WTC11 (cell line): ENCODE measurements around the gene ATP6V1G1. TPM values are rescaled to one million over a fixed set of nuclear protein-coding genes. Genes with fewer than 3 reads are reported as not detected.

ENCODE experiments used
- ATAC-seq: fragments of 200-7000 bp; cut with Tn5 transposase; 2 replicates; pipeline ENCODE4 v1.10.0; 2021; ENCODE audit warnings: mild to moderate bottlenecking, moderate library complexity
- CTCF ChIA-PET: fragments of 300-600 bp; sonication (Branson Sonifier 250); formaldehyde crosslinking; loops from one replicate; lab custom pipeline; 2021; ENCODE audit warnings: antibody characterized with exemption; lab: Charles Lee
- POLR2A ChIA-PET: fragments of 350-600 bp; sonication (Branson Sonifier 250); formaldehyde crosslinking; loops from one replicate; lab custom pipeline; 2021; ENCODE audit warnings: antibody characterized with exemption; lab: Charles Lee
- DNase-seq: peaks from one replicate; pipeline ENCODE4 v3.0.0; 2021; ENCODE audit warnings: low spot score
- H3K27ac Mint-ChIP-seq: 2 replicates; pipeline ENCODE4 v1.8.0; 2021; ENCODE audit warnings: mixed read lengths
- H3K27me3 Mint-ChIP-seq: 2 replicates; pipeline ENCODE4 v1.8.0; 2021; ENCODE audit warnings: low read depth, mild to moderate bottlenecking, moderate library complexity, mixed read lengths
- H3K36me3 Mint-ChIP-seq: 2 replicates; pipeline ENCODE4 v1.8.0; 2021; ENCODE audit warnings: mixed read lengths
- H3K4me1 Mint-ChIP-seq: 2 replicates; pipeline ENCODE4 v1.8.0; 2022; ENCODE audit warnings: mixed read lengths
- H3K4me3 Mint-ChIP-seq: 2 replicates; pipeline ENCODE4 v1.8.0; 2021; ENCODE audit warnings: mild to moderate bottlenecking, moderate library complexity, mixed read lengths
- H3K9me3 Mint-ChIP-seq: 2 replicates; pipeline ENCODE4 v1.8.0; 2021; ENCODE audit warnings: mixed read lengths
- ATF1 ChIP-seq: sonication (generic); formaldehyde crosslinking; IDR thresholded peaks from 2 replicates; pipeline ENCODE4 v1.8.1; 2023; ENCODE audit warnings: mild to moderate bottlenecking, moderate library complexity, missing genetic modification reagents
- FOXK1 ChIP-seq: sonication (generic); formaldehyde crosslinking; IDR thresholded peaks from 2 replicates; pipeline ENCODE4 v1.8.0; 2022; ENCODE audit warnings: mild to moderate bottlenecking, moderate library complexity, missing genetic modification reagents
- GABPB1 ChIP-seq: sonication (generic); formaldehyde crosslinking; IDR thresholded peaks from 2 replicates; pipeline ENCODE4 v1.8.1; 2023; ENCODE audit warnings: mild to moderate bottlenecking, missing genetic modification reagents
- KAT7 ChIP-seq: sonication (generic); formaldehyde crosslinking; IDR thresholded peaks from 2 replicates; pipeline ENCODE4 v1.8.1; 2023; ENCODE audit warnings: missing genetic modification reagents, mild to moderate bottlenecking, borderline replicate concordance
- MLX ChIP-seq: sonication (generic); formaldehyde crosslinking; IDR thresholded peaks from 2 replicates; pipeline ENCODE4 v1.8.1; 2023; ENCODE audit warnings: mild to moderate bottlenecking, missing genetic modification reagents, moderate library complexity
- MYBL2 ChIP-seq: sonication (generic); formaldehyde crosslinking; IDR thresholded peaks from 2 replicates; pipeline ENCODE4 v1.8.1; 2023; ENCODE audit warnings: mild to moderate bottlenecking, moderate library complexity, missing genetic modification reagents
- NFE2L1 ChIP-seq: sonication (generic); formaldehyde crosslinking; IDR thresholded peaks from 2 replicates; pipeline ENCODE4 v1.8.1; 2023; ENCODE audit warnings: missing genetic modification reagents
- RORB ChIP-seq: fragments of 250-450 bp; sonication (Bioruptor Pico); IDR thresholded peaks from 2 replicates; pipeline ENCODE4 v1.9.0; 2021; ENCODE audit warnings: mild to moderate bottlenecking
- SMAD4 ChIP-seq: sonication (generic); formaldehyde crosslinking; IDR thresholded peaks from 2 replicates; pipeline ENCODE4 v1.8.0; 2022; ENCODE audit warnings: mild to moderate bottlenecking, missing genetic modification reagents
- ZBTB21 ChIP-seq: sonication (generic); formaldehyde crosslinking; IDR thresholded peaks from 2 replicates; pipeline ENCODE4 v1.8.1; 2023; ENCODE audit warnings: mild to moderate bottlenecking, missing genetic modification reagents, borderline replicate concordance
- ZNF138 ChIP-seq: sonication (generic); formaldehyde crosslinking; conservative IDR thresholded peaks from 2 replicates; pipeline ENCODE4 v1.8.1; 2022; ENCODE audit warnings: mild to moderate bottlenecking, moderate library complexity, missing genetic modification reagents
- ZNF416 ChIP-seq: fragments of 250-450 bp; sonication (Bioruptor Pico); IDR thresholded peaks from 2 replicates; pipeline ENCODE4 v1.9.0; 2021; ENCODE audit warnings: mild to moderate bottlenecking, inconsistent platforms
- ZNF425 ChIP-seq: fragments of 250-450 bp; sonication (Bioruptor Pico); conservative IDR thresholded peaks from 2 replicates; pipeline ENCODE4 v1.9.0; 2021; ENCODE audit warnings: mild to moderate bottlenecking
- total RNA-seq: library from RNA; stranded (reverse); gene quantifications from 3 replicates; pipeline ENCODE4 v1.2.3, GENCODE V29; 2021
- TF ChIP-seq, protein P1 (sequence below): fragments of 250-450 bp; sonication (Bioruptor Pico); IDR thresholded peaks from 2 replicates; pipeline ENCODE4 v1.9.0; 2021; ENCODE audit warnings: mild to moderate bottlenecking, borderline replicate concordance
- TF ChIP-seq, protein P2 (sequence below): fragments of 250-450 bp; sonication (Bioruptor Pico); IDR thresholded peaks from 2 replicates; pipeline ENCODE4 v1.9.0; 2021; ENCODE audit warnings: moderate library complexity, mild to moderate bottlenecking, inconsistent platforms, borderline replicate concordance
- TF ChIP-seq, protein P3 (sequence below): sonication (generic); formaldehyde crosslinking; IDR thresholded peaks from 2 replicates; pipeline ENCODE4 v1.8.0; 2023; ENCODE audit warnings: missing genetic modification reagents
- TF ChIP-seq, protein P4 (sequence below): fragments of 250-450 bp; sonication (Bioruptor Pico); IDR thresholded peaks from 2 replicates; pipeline ENCODE4 v2.1.2; 2022; ENCODE audit warnings: mild to moderate bottlenecking, moderate library complexity
- TF ChIP-seq, protein P5 (sequence below): sonication (generic); formaldehyde crosslinking; IDR thresholded peaks from 2 replicates; pipeline ENCODE4 v1.8.0; 2022; ENCODE audit warnings: mild to moderate bottlenecking, missing genetic modification reagents
- TF ChIP-seq, protein P6 (sequence below): sonication (generic); formaldehyde crosslinking; IDR thresholded peaks from 2 replicates; pipeline ENCODE4 v1.8.0; 2022; ENCODE audit warnings: mild to moderate bottlenecking, missing genetic modification reagents

Gene ATP6V1G1
- total RNA-seq, 1 experiment from 2014 or later, result 108 TPM

- no peaks in the 10 kb centered on the region for H3K4me1 Mint-ChIP-seq
- TF ChIP-seq, protein P1, sequence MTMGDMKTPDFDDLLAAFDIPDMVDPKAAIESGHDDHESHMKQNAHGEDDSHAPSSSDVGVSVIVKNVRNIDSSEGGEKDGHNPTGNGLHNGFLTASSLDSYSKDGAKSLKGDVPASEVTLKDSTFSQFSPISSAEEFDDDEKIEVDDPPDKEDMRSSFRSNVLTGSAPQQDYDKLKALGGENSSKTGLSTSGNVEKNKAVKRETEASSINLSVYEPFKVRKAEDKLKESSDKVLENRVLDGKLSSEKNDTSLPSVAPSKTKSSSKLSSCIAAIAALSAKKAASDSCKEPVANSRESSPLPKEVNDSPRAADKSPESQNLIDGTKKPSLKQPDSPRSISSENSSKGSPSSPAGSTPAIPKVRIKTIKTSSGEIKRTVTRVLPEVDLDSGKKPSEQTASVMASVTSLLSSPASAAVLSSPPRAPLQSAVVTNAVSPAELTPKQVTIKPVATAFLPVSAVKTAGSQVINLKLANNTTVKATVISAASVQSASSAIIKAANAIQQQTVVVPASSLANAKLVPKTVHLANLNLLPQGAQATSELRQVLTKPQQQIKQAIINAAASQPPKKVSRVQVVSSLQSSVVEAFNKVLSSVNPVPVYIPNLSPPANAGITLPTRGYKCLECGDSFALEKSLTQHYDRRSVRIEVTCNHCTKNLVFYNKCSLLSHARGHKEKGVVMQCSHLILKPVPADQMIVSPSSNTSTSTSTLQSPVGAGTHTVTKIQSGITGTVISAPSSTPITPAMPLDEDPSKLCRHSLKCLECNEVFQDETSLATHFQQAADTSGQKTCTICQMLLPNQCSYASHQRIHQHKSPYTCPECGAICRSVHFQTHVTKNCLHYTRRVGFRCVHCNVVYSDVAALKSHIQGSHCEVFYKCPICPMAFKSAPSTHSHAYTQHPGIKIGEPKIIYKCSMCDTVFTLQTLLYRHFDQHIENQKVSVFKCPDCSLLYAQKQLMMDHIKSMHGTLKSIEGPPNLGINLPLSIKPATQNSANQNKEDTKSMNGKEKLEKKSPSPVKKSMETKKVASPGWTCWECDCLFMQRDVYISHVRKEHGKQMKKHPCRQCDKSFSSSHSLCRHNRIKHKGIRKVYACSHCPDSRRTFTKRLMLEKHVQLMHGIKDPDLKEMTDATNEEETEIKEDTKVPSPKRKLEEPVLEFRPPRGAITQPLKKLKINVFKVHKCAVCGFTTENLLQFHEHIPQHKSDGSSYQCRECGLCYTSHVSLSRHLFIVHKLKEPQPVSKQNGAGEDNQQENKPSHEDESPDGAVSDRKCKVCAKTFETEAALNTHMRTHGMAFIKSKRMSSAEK (CRISPR knock-in tag), result no peak
- TF ChIP-seq MYBL2 (CRISPR knock-in tag) (no peak), NFE2L1 (CRISPR knock-in tag) (no peak), ZNF138 (CRISPR knock-in tag) (no peak), MLX (CRISPR knock-in tag) (no peak)
- TF ChIP-seq, all 79 proteins: peak for 0
- 0 out of 2 replicates have a peak overlapping the region, but pooled peaks have one; percentile 38 for H3K27ac Mint-ChIP-seq
- H3K27me3 Mint-ChIP-seq, result no peaks in the 10 kb centered on the region
- DNase-seq, result no peak
- ChIA-PET POLR2A (no interaction called here), CTCF (interaction anchor here (1.2 kb wide), 1 partner anchor 81 kb away, joined by 3 read pairs; no protein-coding TSS in a partner anchor)
- H3K9me3 Mint-ChIP-seq, result no peaks in the 10 kb centered on the region
- peaks cover 12% of the 10 kb centered on the region for H3K36me3 Mint-ChIP-seq
- H3K4me3 Mint-ChIP-seq, result no peak overlapping the region
- ATAC-seq, result no peak
Observed at GRCh38 chr9:114619191-114619761, 31.7 kb downstream of the ATP6V1G1 start.

GRCh38 chr9:114621561-114621960, 34.0 kb downstream of the ATP6V1G1 start:
- ATAC-seq (no peak), DNase-seq (no peak)
- CTCF ChIA-PET, result interaction anchor here (2.0 kb wide), 1 partner anchor 32 kb away, joined by 6 read pairs; no protein-coding TSS in a partner anchor
- Mint-ChIP-seq H3K4me3 (no peak overlapping the region), H3K27ac (no peak overlapping the region), H3K36me3 (peaks cover 12% of the 10 kb centered on the region), H3K27me3 (no peaks in the 10 kb centered on the region), H3K9me3 (no peaks in the 10 kb centered on the region), H3K4me1 (no peaks in the 10 kb centered on the region)
- TF ChIP-seq ATF1 (no peak), ZNF416 (CRISPR knock-in tag) (no peak), GABPB1 (CRISPR knock-in tag) (no peak), KAT7 (no peak), ZNF425 (CRISPR knock-in tag) (no peak), FOXK1 (CRISPR knock-in tag) (no peak), ZBTB21 (CRISPR knock-in tag) (no peak), SMAD4 (CRISPR knock-in tag) (no peak), RORB (CRISPR knock-in tag) (no peak)
- TF ChIP-seq, protein P2, sequence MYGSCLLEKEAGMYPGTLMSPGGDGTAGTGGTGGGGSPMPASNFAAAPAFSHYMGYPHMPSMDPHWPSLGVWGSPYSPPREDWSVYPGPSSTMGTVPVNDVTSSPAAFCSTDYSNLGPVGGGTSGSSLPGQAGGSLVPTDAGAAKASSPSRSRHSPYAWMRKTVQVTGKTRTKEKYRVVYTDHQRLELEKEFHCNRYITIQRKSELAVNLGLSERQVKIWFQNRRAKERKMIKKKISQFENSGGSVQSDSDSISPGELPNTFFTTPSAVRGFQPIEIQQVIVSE (CRISPR knock-in tag), result no peak
- TF ChIP-seq, protein P3, sequence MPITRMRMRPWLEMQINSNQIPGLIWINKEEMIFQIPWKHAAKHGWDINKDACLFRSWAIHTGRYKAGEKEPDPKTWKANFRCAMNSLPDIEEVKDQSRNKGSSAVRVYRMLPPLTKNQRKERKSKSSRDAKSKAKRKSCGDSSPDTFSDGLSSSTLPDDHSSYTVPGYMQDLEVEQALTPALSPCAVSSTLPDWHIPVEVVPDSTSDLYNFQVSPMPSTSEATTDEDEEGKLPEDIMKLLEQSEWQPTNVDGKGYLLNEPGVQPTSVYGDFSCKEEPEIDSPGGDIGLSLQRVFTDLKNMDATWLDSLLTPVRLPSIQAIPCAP (CRISPR knock-in tag), result no peak
- TF ChIP-seq, protein P4, sequence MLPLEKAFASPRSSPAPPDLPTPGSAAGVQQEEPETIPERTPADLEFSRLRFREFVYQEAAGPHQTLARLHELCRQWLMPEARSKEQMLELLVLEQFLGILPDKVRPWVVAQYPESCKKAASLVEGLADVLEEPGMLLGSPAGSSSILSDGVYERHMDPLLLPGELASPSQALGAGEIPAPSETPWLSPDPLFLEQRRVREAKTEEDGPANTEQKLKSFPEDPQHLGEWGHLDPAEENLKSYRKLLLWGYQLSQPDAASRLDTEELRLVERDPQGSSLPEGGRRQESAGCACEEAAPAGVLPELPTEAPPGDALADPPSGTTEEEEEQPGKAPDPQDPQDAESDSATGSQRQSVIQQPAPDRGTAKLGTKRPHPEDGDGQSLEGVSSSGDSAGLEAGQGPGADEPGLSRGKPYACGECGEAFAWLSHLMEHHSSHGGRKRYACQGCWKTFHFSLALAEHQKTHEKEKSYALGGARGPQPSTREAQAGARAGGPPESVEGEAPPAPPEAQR (CRISPR knock-in tag), result no peak
- TF ChIP-seq, protein P5, sequence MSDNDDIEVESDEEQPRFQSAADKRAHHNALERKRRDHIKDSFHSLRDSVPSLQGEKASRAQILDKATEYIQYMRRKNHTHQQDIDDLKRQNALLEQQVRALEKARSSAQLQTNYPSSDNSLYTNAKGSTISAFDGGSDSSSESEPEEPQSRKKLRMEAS (CRISPR knock-in tag), result no peak
- TF ChIP-seq, protein P6, sequence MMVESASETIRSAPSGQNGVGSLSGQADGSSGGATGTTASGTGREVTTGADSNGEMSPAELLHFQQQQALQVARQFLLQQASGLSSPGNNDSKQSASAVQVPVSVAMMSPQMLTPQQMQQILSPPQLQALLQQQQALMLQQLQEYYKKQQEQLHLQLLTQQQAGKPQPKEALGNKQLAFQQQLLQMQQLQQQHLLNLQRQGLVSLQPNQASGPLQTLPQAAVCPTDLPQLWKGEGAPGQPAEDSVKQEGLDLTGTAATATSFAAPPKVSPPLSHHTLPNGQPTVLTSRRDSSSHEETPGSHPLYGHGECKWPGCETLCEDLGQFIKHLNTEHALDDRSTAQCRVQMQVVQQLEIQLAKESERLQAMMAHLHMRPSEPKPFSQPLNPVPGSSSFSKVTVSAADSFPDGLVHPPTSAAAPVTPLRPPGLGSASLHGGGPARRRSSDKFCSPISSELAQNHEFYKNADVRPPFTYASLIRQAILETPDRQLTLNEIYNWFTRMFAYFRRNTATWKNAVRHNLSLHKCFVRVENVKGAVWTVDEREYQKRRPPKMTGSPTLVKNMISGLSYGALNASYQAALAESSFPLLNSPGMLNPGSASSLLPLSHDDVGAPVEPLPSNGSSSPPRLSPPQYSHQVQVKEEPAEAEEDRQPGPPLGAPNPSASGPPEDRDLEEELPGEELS (CRISPR knock-in tag), result no peak
- POLR2A ChIA-PET, result no interaction called here
